Stimulated activated CD4-positive, alpha-beta T cell treated with anti-CD3 and anti-CD28 coated beads, Interleukin-15, amount 100 ng/mL, for 24 hours (primary cell): ENCODE data around the gene ACP3.
A peak's percentile ranks its signal among the peaks of the same experiment; 100 is the strongest.
"Not testable (repeated sequence)": the region's sequence is repeated elsewhere in the genome, so short reads cannot be mapped to it uniquely, and the experiment has no call there.

Source experiments
- DNase-seq: peaks from one replicate; pipeline ENCODE4 v3.0.0-alpha.2; 2020

The ACP3 gene

DNA sequence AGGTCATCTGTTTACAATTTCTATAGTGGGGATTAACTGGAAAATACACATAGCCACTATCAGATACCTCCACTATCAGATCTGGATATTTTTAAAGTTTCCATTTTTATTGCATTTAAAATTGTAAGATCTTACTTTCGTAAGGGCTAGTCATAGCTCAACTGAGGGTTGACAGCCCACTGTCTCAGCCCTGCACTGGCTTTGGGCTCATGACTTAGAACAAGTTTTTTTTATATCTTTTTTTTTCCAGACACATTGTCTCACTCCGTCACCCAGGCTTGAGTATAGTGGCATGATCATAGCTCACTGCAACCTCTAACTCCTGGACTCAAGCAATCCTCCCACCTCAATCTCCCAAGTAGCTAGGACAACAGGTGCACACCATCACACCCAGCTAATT lies 51.3 kb downstream of the ACP3 start:
- no peak for DNase-seq

DNA sequence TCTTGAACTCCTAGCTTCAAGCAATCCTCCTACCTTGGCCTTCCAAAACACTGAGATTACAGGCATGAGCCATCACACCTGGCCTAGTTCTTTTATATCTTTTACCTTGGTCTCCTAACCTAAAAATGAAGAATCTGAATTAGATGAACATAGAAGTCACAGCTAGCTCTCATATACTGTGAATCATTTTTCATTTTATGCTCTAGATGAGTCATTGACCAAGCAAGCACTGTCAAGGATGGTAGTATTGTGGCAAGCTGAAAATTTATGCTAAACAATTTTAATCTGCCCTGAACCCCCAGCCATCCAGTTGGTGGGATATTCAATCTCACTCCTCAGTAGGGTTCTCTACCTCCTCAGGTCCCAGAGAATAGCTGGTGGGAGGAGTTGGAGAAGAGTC lies 51.8 kb downstream of the ACP3 start:
- DNase-seq: no peak

- DNase-seq: not testable (repeated sequence)
Observed at GRCh38 chr3:132376945-132377354, 59.7 kb downstream of the ACP3 start.

- no peak for DNase-seq
Observed at GRCh38 chr3:132378048-132378762, 61.0 kb downstream of the ACP3 start.

DNA sequence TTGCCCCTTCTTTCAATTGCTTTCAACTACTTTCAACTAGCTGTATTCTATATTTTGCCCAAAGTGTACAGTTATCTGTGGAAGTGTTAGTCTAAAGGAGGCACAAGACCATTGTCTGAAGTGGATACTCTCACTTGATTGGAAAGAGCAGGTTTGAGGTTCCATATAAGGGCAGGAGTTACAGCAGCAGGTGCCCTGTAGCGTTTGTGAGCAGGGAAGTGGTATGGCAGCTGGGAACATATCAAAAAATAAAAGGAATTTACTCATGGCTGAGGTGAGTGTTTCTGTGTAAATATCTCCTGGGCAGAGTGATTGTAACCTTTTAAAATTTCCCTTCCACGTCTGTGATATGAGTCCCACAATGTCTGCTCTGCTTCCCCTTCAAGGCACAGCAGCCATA lies 61.6 kb downstream of the ACP3 start:
- DNase-seq: no peak

GRCh38 chr3:132380920-132381319 lies 63.7 kb downstream of the ACP3 start:
- no peak for DNase-seq

GRCh38 chr3:132381348-132381944 lies 64.2 kb downstream of the ACP3 start:
- no peak for DNase-seq

GRCh38 chr3:132382267-132382666 lies 65.1 kb downstream of the ACP3 start:
- DNase-seq: no peak

GRCh38 chr3:132382688-132383194 lies 65.5 kb downstream of the ACP3 start:
- DNase-seq: no peak

GRCh38 chr3:132386259-132386658 lies 69.1 kb downstream of the ACP3 start:
- DNase-seq: no peak

- DNase-seq: not testable (repeated sequence)
Observed at GRCh38 chr3:132392675-132393074, 75.5 kb downstream of the ACP3 start.

DNA sequence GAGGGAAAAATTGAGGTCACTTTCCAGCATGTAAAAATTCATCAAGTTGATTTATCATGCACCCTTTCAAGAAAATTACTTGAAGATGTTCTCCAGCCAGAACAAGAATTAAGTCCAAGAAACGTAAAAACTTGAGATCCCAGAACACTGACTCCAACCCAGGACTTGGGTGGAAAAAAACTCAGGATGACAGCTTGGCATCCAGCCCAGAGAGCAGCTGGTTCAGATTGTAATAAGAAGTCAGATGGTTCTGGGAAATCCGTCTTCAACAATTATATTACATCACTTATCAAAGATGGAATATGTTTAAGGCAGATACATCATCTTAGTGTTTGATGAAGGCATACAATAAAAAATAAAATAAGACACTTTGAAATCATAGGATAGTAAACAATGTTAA lies 77.1 kb downstream of the ACP3 start:
- DNase-seq: no peak

- DNase-seq: no peak
Observed at GRCh38 chr3:132395126-132395525, 77.9 kb downstream of the ACP3 start.

DNA sequence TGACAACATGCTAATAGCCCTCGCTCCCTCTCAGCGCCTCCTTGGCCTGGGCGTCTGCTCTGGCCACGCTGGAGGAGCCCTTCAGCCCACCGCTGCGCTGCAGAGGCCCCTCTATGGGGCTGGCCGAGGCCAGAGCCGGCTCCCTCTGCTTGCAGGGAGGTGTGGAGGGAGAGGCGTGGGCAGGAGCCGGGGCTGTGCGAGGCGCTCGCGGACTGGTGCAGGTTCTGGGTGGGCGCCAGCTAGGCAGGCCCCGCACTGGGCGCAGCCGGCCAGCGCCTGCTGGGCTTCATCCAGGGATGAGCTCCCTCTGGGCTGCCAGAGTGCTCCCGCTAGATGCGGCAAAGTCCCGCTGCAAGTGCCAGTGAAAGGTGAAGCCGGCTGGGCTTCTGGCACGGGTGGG lies 79.0 kb downstream of the ACP3 start:
- no peak for DNase-seq

DNA sequence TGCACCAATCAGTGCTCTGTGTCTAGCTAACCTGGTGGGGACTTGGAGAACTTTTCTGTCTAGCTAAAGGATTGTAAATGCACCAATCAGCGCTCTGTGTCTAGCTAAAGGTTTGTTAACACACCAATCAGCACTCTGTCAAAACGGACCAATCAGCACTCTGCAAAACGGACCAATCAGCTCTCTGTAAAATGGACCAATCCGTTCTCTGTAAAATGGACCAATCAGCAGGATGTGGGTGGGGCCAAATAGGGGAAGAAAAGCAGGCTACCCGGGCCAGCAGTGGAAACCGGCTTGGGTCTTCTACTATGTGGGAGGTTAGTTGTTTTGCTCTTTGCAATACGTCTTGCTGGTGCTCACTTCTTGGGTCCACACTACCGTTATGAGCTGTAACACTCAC lies 79.6 kb downstream of the ACP3 start:
- not testable (repeated sequence) for DNase-seq

DNA sequence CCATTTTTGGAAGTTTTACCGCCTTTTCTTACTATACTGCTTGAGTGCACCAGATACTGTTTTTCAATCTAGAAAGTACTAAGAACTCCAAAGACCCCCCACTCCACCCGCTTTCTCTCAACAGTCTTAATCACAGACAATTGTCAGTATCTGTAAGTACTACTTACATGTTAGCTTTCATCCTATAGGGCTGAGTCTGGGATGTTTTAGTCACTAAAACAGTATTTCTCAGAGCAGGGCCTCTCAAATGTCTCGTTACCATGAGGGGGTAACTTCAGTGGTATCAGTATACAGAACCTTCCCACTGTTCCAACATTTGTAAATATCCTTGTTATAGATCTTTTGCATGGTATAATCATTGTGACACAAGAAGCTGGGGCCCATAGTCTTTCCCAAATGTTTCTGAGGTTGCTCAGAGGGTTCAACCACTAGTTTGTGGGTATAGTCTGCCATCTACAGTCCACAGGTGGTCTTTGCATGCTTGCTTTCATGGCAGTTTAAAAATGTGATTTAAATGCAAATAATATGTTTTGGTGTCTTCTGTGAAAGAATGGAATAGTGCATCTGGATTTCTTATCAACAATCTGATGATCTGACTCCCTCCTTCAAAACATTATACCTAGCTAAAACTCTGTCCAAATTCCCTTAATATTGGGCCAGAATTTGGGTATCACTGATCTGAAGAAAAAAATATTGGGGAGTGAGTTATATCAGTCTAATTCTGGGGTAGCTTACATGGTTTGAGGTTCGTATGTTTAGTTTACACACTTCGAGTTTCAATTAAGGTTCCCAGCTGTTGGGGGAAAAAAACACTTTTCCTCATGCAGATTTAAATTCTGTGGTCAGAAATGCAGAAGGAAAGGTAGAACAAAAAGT lies 82.1 kb downstream of the ACP3 start:
- peak; percentile 32 for DNase-seq

GRCh38 chr3:132401255-132401654 lies 84.0 kb downstream of the ACP3 start:
- no peak for DNase-seq

DNA sequence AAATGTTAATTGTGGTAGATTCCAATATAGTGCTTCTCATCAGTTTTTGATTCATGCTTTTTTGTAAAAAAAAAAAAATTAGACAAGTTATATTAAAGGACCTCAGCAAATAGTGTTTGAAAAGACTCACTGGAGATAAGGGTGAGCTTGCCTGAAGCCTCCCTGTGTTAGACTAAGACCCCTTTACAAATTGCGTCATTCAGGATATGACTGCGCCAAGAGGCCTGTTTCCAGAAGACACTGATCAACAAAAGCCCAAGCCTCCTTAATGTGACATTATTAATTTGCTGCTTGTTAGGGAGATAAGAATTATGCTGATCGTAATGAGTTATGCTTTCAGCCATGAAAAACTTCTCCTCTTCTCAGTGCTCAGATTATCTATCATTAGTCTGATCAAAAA lies 87.1 kb downstream of the ACP3 start:
- DNase-seq: no peak

DNA sequence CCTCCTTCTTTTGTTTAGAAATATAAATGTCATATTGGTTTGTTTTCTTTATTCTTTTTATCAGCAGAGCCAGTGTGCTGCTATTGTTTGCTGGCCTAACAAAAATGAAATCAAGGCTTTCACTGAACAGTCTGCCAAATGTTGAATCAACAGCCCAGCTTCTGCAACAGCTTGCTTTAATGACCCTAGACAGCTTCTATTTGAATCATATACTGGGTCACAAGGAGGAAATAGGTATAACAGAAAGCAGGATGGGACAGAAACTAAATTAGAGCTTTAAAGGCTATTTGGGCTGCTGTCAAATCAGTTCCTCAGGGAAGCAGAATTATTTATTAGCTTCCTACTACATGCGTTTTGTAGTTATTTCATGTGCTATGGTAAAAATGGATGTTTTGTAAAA lies 88.0 kb downstream of the ACP3 start:
- DNase-seq: no peak

DNA sequence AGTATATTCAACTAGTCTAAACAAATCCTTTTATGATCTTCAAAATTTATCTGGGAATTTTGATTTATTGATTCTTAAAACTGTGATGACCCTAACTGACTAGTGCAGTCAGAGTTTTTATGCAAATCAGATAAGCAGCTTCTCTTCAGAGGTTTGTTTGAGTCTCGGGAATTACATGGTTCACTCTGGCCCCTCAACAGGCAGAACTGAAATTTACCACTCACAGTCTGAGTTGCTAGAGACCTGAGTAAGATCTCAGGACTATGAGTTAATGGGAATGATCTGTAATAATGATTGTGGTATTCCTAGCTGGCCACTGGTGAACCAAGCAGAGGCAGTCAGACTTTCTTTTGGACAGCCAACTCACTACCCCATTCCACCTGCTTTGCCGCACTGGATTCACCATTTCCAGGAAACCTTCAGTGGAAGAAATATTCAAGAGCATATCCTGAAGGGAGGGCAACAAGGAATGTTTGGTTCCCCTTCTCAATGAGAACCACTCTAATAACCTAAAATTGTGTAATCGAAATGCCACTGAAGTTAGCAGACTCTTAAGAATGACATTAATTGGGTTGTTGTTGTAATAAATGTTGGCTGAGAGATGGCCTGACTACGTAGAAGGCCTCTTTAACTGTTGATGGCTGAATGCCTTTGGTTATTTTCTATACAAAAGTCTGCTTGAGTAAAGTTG lies 88.5 kb downstream of the ACP3 start:
- DNase-seq: no peak

GRCh38 chr3:132406587-132406986 lies 89.4 kb downstream of the ACP3 start:
- DNase-seq: no peak

DNA sequence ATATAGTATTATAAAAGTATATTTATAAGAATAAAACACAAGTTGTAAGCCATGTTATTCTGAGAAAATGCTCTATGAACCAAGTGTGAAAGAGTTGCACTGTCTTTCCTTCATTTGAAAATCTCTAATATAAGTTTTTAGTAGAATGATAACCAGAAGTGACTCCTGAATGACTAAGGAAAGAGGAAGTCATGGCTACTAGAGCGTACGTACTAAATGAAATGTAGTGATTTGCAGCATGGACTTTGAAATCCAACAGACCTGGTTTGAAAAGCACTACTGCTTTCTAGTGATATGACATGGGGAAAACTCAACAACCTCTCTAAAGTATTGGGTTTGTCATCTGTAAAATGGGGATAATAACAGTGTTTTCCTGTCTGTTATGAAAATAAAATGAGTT lies 89.8 kb downstream of the ACP3 start:
- DNase-seq: no peak
